Activated naive CD4-positive, alpha-beta T cell (primary cell): ENCODE data around the gene ERVK3-1.

Experiments used
- DNase-seq, 4 experiments: peaks; one replicate each; lab custom pipeline; 2025; lab: John Stamatoyannopoulos, UW

Gene ERVK3-1

DNA sequence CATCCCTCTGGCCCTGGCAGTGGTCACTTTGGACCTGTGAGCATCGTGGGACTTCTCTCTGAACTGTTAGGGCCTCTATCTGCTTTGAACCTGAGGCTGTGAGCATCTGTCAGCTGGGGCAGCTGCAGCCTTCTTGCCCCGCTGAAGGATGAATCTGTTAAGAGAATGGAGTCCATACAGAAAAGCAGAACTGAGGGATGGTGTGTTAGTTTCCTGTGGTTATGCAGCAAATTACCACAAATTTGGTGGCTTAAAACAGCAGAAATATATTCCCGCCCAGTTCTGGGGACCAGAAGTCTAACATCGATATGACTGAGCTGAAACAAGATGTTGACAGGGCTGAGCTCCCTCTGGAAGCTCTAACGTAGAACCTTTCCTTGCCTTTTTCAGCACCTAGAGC lies 59.0 kb downstream of the ERVK3-1 start:
- DNase-seq: no peak
